ENCODE measurements around the gene GALNT17. TPM values are rescaled to one million over a fixed set of nuclear protein-coding genes. Genes with fewer than 3 reads are reported as not detected.

Gene GALNT17
- total RNA-seq, 1 donor from 2014 or later: 57.9 TPM

DNA sequence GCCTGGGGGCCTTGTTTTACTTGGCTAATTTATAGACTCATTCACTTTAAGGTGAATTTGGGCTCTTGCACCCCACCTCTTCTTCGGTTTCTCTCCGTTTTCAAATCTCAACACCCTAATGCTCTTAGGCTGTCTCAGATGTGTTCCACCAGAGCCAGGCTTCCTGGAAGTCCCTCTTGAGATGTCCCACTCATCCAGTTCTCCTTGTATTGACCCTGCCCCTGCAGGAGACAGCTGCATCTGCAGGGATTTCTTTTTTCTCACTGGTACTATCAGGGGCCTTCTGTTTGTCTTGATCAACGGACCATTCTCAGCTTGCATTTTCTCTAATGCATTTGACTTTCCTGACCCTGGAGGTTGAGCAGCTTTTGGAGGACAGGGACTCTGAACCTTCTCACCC is 279.5 kb downstream of the GALNT17 start:
- intact Hi-C loops (cut with micrococcal nuclease): no loop called here
- ATAC-seq: no peak
- no peak for DNase-seq

DNA sequence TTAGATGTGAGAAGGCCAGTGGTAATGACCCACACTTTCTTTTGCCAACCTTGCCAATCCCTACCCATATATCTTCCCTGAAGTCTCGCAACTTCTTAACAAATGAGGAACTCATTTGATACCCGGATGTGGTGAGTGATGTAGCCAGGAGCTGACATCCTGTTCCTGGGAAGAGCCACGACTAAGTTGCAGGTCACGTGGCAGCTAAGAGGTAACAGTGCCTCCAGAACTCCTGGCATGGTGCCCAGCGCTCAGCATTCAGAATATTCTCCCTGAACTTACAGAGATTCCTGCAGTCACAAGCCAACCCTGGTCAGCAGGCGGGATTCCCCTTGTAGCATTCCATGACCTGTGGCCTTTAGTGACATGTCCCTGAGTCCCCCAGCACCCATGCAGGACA is 282.5 kb downstream of the GALNT17 start:
- peak; percentile 86 for ATAC-seq
- peak; percentile 86 for DNase-seq
- intact Hi-C loops (cut with micrococcal nuclease): no loop called here

DNA sequence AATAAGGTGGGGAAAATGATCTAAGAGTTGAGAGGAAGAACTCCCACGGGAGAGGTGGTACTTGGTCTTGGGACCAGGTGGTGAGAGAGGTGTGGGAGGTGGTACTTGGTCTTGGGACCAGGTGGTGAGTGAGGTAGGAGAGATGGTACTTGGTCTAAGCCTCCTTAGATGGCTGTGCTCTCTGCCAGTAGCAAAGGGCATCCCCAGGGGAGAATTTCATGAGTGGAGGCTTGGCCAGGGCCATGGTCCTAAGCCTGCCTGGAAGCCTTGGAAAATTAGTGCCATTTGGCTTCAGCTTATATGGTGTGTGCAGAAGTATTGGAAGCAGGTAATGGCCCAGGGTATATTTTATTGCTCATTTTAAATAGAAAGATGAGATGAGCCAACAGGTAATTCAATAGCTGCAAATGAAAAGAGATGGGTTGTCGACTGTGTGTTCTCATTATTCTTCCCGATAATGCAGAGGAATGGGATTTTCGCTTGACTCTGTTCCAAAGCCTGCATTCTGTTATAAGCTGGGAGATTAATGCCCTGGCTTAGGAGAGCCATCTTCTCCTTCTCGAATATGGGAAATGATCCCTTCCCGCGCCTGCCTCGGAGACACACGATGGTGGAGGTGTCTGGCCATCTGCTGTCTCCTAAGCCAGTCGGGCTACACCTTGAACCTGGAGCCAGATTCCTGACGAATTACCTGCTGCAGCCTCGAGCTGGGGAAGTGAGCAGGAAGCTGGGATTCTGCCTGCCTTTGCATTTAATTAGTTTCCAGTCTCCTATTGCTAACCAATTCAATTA is 287.8 kb downstream of the GALNT17 start:
- ATAC-seq: no peak
- intact Hi-C loops (cut with micrococcal nuclease): no loop called here
- DNase-seq: no peak

DNA sequence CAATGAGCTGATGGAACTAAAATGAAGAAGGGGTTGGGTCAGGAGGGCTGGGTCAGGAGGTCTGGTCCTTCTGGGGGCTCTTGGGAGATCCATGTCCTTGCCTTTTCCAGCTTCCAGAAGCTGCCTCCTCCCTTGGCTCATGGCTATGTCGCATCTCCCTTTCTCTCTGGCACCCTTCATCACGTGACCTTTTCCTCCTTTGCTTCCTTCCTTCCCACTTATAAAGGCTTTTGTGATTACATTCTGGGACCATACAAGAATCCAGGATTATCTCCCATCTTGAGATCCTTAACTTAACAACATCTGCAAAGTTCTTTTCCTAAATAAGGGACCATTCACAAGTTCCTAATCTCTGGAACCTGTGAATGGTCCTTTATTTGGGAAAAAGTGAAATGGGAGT is 290.2 kb downstream of the GALNT17 start:
- ATAC-seq (no peak), DNase-seq (no peak)
- intact Hi-C loops (cut with micrococcal nuclease): no loop called here

DNA sequence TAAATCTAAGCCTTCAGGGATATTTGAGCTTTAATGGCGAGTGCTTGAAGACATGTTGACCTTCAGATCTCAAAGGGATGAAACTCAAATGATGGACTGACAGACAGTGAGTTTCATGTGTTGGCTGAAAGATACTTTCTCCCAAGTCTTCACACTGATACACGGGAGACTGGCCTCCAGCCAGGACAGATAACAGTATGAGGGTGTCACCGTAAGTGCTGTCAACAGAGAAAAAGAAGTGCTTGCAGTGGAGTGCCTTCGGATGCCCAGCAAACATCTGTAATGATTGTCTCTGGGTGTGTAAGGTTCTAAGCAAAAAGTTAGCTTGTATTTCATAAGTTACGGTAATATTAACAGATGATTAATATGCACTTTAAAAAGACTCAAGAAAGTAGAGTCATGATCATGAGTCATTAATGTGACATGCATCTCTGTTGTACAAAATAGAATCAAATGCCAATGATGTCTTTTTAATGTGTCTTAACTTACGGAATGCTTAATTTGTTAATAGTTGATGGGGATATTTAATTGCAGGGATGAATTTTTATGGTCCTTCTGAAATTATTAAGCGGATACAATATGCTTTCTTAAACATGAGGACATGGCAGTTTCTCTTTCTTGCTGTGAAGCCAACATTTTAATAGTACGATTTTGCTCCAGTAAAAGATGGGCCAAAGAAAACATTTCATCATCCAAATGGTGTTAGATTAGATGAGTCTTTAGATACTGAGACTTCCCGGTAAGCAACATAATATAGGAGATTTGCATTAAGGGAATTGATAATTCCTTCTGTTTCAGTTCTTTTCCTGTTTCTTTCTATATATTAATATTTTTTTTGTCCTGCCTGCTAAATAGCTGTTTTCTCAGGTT is 292.5 kb downstream of the GALNT17 start:
- ATAC-seq: peak; percentile 71
- intact Hi-C loops (cut with micrococcal nuclease): no loop called here
- peak; percentile 40 for DNase-seq

DNA sequence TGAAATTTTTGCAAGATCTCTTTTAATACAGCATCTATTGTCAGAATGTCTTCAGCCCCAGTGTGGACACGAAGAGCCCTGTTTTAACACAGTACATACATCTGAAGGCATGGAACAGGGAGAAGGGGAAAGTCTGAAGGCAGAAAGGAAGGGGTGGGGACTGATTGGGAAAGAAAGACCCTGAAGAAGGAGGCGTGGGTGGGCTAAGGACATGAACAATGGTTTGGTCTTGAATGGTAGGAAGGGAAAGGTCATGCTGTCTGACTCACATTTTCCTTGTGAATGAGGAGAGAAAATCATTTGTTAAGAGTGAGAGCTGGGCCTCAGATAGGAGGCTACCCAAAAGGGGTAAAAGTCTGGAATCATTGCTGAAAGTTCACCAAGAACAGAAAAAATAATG is 297.1 kb downstream of the GALNT17 start:
- ATAC-seq (no peak), DNase-seq (no peak)
- intact Hi-C loops (cut with micrococcal nuclease): no loop called here

DNA sequence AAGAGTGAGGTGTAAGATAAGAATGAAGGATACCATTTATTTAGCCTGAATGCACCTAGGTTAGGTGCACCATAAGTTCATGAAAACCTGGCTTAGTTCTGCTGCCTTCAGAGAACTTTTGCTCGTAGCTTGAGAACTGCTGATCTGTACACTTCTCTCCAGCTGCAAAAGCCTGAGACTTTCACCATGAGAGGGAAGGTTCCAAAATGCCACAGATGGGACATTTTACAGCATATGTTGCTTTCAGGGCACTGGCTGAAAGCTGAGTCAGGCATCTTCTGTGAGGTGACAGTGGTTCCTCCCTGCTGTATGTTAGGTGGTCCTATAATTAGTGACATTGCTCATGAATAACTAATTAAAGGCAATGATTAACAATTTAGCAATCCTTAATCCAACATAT is 298.3 kb downstream of the GALNT17 start:
- no peak for ATAC-seq
- intact Hi-C loops (cut with micrococcal nuclease): no loop called here
- DNase-seq: no peak

DNA sequence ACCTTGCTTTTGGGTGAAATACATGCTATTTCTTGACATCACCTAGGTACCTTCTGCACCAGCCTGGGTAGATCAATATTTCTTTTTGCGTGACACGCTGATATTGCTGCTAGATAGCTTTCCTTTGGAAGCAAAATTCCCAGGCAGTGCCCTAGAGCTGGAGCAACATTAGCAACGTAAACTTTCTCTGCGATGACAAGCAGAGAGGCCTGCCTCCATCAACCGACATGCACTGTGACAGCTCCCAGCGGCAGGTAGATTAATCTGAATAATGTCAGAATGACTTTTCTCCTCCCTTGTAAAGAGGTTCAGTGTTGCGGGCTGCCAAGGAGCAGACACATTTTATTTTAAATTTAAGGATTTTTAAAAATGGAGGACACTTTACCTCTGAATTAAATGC is 307.4 kb downstream of the GALNT17 start:
- intact Hi-C loops (cut with micrococcal nuclease): no loop called here

DNA sequence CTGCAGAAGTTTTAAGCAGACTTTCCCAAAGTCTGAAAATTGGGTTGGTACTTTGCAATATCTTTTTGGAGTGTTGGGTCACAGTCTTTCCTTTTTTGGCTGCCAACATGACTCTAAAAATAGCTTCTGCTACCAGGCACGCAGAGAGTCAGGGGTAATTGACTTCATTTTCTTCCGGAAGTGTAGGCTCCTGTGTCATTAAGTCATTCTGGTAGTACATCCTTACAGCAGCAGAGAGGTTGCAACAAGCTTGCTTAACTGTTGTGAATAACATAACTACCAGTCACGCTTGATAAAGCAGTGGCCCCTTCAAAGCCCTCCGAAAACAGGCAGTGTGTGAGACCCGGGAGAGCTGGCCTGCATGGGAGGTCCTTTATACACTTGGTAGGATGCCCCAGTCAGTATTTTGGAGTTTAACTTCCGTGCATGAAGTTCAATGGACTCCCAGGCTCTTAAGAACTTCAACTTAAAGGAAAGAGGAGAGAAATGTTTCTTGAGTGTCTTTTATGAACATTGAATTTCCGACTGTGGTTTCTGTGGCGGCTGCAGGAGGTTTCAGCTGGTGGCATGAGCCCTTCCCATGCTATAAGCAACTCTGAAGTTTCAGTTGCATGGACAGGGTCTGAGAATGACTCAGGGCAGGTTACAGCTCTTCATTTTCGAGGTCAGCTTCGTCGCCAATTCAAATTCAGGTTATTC is 310.7 kb downstream of the GALNT17 start:
- intact Hi-C loops (cut with micrococcal nuclease): no loop called here
- DNase-seq (no peak), ATAC-seq (peak; percentile 24)

More for the DNA sequence above, 307.4 kb downstream of the GALNT17 start:
- no peak for ATAC-seq
- no peak for DNase-seq

DNA sequence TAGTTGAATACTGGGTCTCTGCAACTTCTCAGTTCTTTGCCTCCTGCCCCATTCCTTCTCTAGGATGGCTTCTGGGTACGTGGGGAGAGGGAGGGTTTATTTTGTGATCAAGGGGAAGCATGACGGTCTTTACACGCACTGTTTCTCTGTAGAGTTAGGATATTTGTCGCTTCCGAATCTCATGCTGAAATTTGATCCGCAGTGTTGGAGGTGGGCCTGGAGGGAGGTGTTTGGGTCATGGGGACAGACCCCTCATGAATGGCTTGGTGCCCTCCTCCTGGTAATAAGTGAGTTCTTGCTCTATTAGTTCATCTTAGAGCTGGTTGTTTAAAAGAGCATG is 311.2 kb downstream of the GALNT17 start:
- DNase-seq: no peak
- ATAC-seq: no peak
- intact Hi-C loops (cut with micrococcal nuclease): no loop called here

DNA sequence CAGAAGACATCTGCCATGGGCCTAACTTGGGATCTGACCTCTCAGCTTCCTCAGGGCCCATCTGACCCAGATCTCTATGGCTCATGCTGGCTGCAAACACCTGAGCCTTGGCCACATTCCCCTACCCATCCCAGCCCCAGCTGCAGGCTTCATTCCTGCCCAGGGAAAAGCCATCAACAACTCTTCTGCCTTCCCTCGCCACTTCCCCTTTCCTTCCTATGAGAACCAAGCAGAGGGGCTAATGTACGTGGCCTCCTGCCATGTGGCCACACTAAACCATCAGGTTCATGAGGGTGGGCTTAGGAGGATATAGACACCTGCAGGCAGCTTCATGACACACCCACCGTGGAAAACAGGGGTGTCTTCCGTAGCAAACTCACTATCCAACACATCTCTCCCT is 312.2 kb downstream of the GALNT17 start:
- intact Hi-C loops (cut with micrococcal nuclease): no loop called here
- ATAC-seq: no peak
- DNase-seq: no peak

DNA sequence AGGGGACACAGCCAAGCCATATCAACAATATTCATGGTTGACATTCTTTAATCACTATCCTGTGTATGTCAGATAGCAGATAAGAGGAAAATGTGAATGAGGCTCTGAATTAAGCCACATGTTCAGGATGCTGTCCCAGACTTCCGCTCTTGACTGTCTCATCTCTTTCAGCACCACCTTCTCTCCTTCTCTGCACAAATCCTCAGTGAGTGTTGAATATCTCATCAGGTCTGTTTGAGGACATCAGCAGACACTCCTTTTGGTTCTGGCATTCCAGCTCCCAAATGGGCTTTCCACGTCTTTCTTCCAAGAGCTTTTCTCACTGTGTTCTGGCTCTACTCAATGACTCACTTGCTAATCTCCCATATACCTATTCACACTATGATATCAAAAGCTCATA is 321.7 kb downstream of the GALNT17 start:
- peak; percentile 46 for ATAC-seq
- intact Hi-C loops (cut with micrococcal nuclease): no loop called here
- DNase-seq: no peak

DNA sequence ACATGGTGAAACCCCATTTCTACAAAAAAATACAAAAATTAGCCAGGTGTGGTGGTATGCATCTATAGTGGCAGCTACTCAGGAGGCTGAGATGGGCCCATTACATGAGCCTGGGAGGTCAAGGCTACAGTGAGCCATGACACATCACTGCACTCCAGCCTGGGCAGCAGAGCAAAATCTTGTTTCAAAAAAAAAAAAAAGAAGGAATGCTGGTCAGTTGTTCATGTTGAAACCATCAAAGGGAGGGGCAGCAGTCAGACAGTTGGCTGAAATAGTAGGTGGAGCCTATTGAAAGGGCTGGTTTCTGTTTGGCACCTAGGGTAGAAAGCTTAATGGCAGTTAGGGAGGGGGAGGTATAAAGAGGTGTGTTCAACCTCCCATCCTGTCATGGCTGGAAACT is 323.0 kb downstream of the GALNT17 start:
- ATAC-seq (no peak), DNase-seq (no peak)
- intact Hi-C loops (cut with micrococcal nuclease): no loop called here

DNA sequence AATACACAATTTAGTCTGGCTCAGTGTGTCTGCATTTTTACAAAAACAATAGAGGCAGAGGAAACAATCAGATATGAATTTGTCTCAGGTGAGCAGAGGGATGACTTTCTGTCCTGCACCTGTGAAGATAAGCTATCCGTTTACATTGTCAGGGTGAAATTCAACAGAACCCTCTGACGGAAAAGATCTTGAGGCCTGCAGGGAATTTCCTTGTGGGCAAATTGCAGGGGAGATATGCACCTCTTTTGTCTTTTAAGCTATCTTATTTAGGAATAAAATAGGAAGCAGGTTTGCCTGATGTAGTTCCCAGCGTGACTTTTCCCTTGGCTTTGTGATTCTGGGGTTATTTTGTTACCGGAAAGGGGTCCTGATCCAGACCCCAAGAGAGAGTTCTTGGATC is 325.1 kb downstream of the GALNT17 start:
- no peak for ATAC-seq
- intact Hi-C loops (cut with micrococcal nuclease): no loop called here
- DNase-seq: no peak

DNA sequence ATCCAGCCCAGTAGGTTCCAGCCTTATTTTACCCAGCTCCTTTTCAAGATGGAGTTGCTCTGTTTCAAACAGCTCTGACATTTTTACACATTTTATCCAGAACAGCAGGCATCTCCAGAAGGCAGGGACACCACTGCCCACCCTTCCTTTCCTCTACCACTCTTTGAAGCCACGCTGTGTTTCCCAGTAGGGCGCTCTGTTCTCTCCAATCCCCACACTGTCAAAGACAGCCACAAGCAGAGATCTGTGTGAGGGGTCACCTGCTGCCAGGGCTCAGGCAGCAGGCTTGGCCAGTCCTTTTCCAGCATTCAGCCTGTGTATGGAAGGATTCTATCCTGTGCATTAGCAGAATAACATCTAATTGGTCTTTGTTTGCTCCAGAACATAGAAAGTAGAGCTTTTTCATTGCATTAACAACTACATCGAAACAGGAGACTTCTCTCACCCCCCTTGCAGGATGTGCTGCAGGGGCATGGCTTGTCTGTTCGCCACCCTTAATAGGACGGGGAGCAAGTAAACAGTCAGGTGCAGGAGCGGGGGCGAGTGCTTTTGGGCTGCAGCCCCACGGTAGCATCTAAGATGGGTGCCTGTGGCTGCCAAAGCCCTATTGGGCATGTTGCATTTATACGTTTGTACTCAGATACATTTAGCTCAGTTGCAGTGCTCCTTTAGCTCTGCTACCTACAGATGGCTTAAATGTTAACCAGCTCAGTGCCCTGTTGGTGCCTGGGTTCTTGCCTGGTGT is 326.1 kb downstream of the GALNT17 start:
- peak; percentile 82 for ATAC-seq
- intact Hi-C loops (cut with micrococcal nuclease): no loop called here
- peak; percentile 31 for DNase-seq

DNA sequence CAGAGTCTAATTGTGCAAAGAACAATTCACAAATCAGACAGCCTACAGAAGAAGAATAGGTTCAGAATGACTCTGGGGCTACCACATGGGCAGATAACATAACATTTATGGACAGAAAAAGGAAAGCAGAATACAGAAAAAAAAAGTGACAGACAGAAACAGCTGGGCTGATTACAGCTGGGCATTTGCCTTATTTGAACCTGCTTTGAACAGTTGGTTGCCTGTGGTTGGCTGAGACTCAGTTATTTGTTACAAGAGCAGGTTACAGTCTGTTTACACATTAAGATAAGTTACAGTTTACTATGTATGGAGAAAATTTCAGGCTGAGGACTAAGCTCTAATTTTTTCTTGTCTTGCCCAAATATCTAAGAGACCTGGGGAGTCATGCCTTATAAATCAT is 327.2 kb downstream of the GALNT17 start:
- DNase-seq (no peak), ATAC-seq (no peak)
- intact Hi-C loops (cut with micrococcal nuclease): no loop called here

DNA sequence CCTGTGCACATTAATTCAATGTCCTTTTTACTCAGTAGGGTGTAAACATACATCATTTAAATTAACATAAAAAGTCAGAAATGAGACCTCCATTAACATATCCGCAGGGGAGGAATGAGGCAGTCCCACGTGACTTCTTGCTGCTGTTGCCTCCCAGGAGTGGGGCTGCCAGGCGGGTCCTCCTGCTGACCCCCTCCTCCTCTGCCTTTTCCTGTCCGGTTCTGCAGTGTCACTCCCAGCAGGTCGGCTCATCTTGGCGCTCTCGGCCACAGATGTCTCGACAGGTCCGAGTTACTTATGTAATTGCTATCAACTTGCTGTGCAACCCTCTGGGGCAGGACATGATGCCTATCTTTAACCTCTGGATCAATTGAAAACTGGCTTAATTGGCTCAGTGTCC is 329.6 kb downstream of the GALNT17 start:
- intact Hi-C loops (cut with micrococcal nuclease): no loop called here
- no peak for DNase-seq
- ATAC-seq: no peak

DNA sequence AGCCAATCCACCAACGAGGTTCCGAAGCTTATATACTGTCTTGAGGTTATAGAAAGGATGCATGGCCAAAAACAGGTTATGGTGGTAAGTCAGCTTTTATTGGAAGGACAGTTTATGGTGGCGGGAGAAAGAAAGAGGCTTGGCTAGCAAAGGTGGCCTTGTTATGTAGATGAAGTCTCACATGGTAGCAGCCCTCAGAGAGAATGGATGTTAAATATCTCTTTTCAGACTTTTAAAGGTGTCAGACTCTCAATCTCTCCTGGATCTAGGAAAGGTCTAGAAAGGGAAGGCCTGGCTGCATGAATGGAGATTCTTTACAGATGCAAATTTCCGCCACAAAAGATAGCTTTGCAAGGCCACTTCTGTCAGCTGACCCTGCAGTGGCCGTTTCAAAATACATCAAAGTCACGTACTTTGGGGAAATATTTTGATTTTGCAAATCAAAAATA is 333.8 kb downstream of the GALNT17 start:
- intact Hi-C loops (cut with micrococcal nuclease): no loop called here

DNA sequence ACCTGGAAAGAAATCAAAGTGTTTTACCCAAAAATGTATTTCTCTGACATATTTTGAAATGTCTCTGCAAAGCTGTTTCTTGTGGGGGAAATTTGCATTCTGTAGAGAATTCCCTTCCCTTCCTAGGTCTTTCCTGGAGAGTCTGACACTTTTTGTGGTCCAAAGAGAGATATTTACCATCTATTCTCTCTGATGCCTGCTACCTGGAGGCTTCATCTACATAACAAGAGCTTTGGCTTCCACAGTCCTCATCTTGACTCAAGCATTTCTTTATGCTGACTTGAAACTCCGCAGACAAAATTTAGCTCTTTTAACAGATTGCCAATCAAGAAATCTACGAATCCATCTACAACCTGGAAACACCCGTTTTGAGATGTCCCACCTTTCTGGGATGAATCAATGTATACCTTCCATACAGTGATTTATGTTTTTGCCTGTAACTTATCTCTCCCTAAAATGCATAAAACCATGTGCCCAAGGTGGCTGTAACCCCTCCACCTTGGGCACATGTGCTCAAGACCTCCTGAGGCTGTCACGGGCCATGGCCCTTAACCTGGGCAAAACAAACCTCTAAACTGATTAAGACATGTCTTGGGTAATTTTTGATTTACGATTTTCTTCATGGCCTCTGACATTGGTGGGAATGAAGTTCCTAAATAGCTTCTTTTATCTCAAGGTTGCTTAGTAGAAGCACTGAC is 334.7 kb downstream of the GALNT17 start:
- intact Hi-C loops (cut with micrococcal nuclease): no loop called here
- no peak for ATAC-seq
- DNase-seq: no peak

More for the DNA sequence above, 333.8 kb downstream of the GALNT17 start:
- DNase-seq (no peak), ATAC-seq (no peak)
